Astrocyte (in vitro differentiated cells and primary cell): ENCODE data around the gene CENPE. TPM values are rescaled to one million over a fixed set of nuclear protein-coding genes. Genes with fewer than 3 reads are reported as not detected.

ENCODE experiments used
- DNase-seq: peaks from one replicate; pipeline ENCODE4 v3.0.0-alpha.2; 2010; ENCODE audit warnings: low read depth
- FAIRE-seq: peaks from 2 replicates; lab custom pipeline; 2011; peaks lifted over from hg19 to GRCh38; lab: Jason Lieb, UNC
- H2AFZ ChIP-seq: 2 replicates; pipeline ENCODE4 v1.6.0; 2012; ENCODE audit warnings: low read depth, low read length, inconsistent platforms
- H3K27ac ChIP-seq: 2 replicates; pipeline ENCODE4 v1.5.1; 2011; ENCODE audit warnings: low read depth, low read length, inconsistent platforms
- H3K27me3 ChIP-seq: 2 replicates; pipeline ENCODE4 v1.6.0; 2011; ENCODE audit warnings: low read length, inconsistent platforms; ENCODE audit not compliant: insufficient read depth
- H3K36me3 ChIP-seq: 2 replicates; pipeline ENCODE4 v1.5.1; 2011; ENCODE audit warnings: low read length, inconsistent platforms; ENCODE audit not compliant: insufficient read depth
- H3K4me1 ChIP-seq: 2 replicates; pipeline ENCODE4 v1.5.1; 2011; ENCODE audit warnings: low read length, inconsistent platforms; ENCODE audit not compliant: insufficient read depth
- H3K4me2 ChIP-seq: 2 replicates; pipeline ENCODE4 v1.6.0; 2012; ENCODE audit warnings: low read length, inconsistent platforms
- H3K4me3 ChIP-seq: 2 replicates; pipeline ENCODE4 v1.5.1; 2011; ENCODE audit warnings: low read depth, mild to moderate bottlenecking, low read length, inconsistent platforms; ENCODE audit not compliant: insufficient read depth
- H3K79me2 ChIP-seq: 2 replicates; pipeline ENCODE4 v1.6.0; 2012; ENCODE audit warnings: mild to moderate bottlenecking, low read length, inconsistent platforms; ENCODE audit not compliant: insufficient read depth
- H3K9ac ChIP-seq: 2 replicates; pipeline ENCODE4 v1.6.0; 2012; ENCODE audit warnings: mild to moderate bottlenecking, low read length, inconsistent platforms
- H3K9me3 ChIP-seq: 2 replicates; pipeline ENCODE4 v1.5.1; 2012; ENCODE audit warnings: low read depth, mild to moderate bottlenecking, low read length, inconsistent platforms; ENCODE audit not compliant: insufficient read depth
- H4K20me1 ChIP-seq: 2 replicates; pipeline ENCODE4 v1.6.0; 2012; ENCODE audit warnings: low read length, inconsistent platforms; ENCODE audit not compliant: insufficient read depth
- H3K27ac Mint-ChIP-seq: one replicate; pipeline ENCODE4 v1.8.0; 2021; ENCODE audit warnings: mild to moderate bottlenecking, mixed read lengths; ENCODE audit not compliant: unreplicated experiment
- H3K27me3 Mint-ChIP-seq: one replicate; pipeline ENCODE4 v1.8.0; 2021; ENCODE audit warnings: low read depth, mixed read lengths; ENCODE audit not compliant: unreplicated experiment
- H3K36me3 Mint-ChIP-seq: one replicate; pipeline ENCODE4 v1.8.0; 2021; ENCODE audit warnings: low read depth, mixed read lengths; ENCODE audit not compliant: unreplicated experiment
- H3K4me1 Mint-ChIP-seq: one replicate; pipeline ENCODE4 v1.8.0; 2021; ENCODE audit warnings: low read depth, mixed read lengths; ENCODE audit not compliant: unreplicated experiment
- H3K4me3 Mint-ChIP-seq: one replicate; pipeline ENCODE4 v1.8.0; 2021; ENCODE audit warnings: mild to moderate bottlenecking, moderate library complexity, mixed read lengths; ENCODE audit not compliant: unreplicated experiment
- H3K9me3 Mint-ChIP-seq: one replicate; pipeline ENCODE4 v1.8.0; 2021; ENCODE audit warnings: mild to moderate bottlenecking, mixed read lengths; ENCODE audit not compliant: unreplicated experiment
- EZH2 ChIP-seq: IDR thresholded peaks from 2 replicates; pipeline ENCODE4 v1.6.1; 2012; ENCODE audit warnings: mild to moderate bottlenecking, low read length, inconsistent platforms; ENCODE audit not compliant: insufficient read depth
- total RNA-seq: library from RNA; stranded (reverse); gene quantifications from 2 replicates; pipeline ENCODE4 v1.2.1, GENCODE V29; 2021
- TF ChIP-seq, protein P1 (sequence below): IDR thresholded peaks from 2 replicates; pipeline ENCODE4 v1.5.1; 2011; ENCODE audit warnings: low read depth, mild to moderate bottlenecking, inconsistent platforms, low read length, moderate library complexity; ENCODE audit not compliant: insufficient read depth

The CENPE gene
- total RNA-seq, 1 donor from 2014 or later, result 5.6 TPM

GRCh38 chr4:103168993-103169392, 29.1 kb downstream of the CENPE start:
- Histone ChIP-seq H3K9me3 (no peaks in the 10 kb centered on the region), H3K9ac (no peak overlapping the region), H3K4me2 (no peak overlapping the region), H4K20me1 (no peaks in the 10 kb centered on the region), H3K4me3 (no peak overlapping the region), H3K27ac (no peak overlapping the region), H3K27me3 (no peaks in the 10 kb centered on the region), H3K36me3 (peaks cover 6% of the 10 kb centered on the region), H2AFZ (no peak overlapping the region), H3K4me1 (no peaks in the 10 kb centered on the region), H3K79me2 (peaks cover 48% of the 10 kb centered on the region)
- Mint-ChIP-seq H3K27ac (no peak overlapping the region), H3K4me3 (no peak overlapping the region), H3K9me3 (peaks cover 16% of the 10 kb centered on the region), H3K27me3 (no peaks in the 10 kb centered on the region), H3K36me3 (peaks cover 11% of the 10 kb centered on the region), H3K4me1 (no peaks in the 10 kb centered on the region)
- no peak for DNase-seq
- FAIRE-seq, result no peak
- no peak for TF ChIP-seq EZH2
- TF ChIP-seq, protein P1, sequence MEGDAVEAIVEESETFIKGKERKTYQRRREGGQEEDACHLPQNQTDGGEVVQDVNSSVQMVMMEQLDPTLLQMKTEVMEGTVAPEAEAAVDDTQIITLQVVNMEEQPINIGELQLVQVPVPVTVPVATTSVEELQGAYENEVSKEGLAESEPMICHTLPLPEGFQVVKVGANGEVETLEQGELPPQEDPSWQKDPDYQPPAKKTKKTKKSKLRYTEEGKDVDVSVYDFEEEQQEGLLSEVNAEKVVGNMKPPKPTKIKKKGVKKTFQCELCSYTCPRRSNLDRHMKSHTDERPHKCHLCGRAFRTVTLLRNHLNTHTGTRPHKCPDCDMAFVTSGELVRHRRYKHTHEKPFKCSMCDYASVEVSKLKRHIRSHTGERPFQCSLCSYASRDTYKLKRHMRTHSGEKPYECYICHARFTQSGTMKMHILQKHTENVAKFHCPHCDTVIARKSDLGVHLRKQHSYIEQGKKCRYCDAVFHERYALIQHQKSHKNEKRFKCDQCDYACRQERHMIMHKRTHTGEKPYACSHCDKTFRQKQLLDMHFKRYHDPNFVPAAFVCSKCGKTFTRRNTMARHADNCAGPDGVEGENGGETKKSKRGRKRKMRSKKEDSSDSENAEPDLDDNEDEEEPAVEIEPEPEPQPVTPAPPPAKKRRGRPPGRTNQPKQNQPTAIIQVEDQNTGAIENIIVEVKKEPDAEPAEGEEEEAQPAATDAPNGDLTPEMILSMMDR, result no peak

DNA sequence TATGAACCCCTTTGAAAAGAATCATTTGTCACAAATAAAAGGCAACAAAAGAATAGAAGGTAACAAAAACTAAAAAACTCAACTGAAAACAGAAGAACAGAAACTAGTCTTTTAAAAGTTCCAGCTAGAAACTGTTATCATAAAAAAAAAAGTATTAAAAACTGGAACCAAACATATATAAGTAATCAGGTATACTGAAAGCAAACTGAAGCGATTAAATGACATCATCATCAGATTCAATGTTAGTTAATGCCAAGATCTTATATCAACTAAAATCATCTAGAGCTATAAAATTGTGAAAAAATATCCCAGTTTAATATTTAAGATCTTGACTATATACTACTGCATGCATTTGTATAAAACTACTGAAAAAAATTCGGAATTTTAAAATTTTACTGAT, 36.0 kb downstream of the CENPE start:
- Histone ChIP-seq H3K36me3 (peaks cover 10% of the 10 kb centered on the region), H4K20me1 (no peaks in the 10 kb centered on the region), H3K9me3 (no peaks in the 10 kb centered on the region), H3K4me3 (no peak overlapping the region), H3K4me2 (no peak overlapping the region), H3K9ac (no peak overlapping the region), H3K27ac (no peak overlapping the region), H2AFZ (no peak overlapping the region), H3K27me3 (no peaks in the 10 kb centered on the region), H3K79me2 (peaks cover 3% of the 10 kb centered on the region), H3K4me1 (no peaks in the 10 kb centered on the region)
- Mint-ChIP-seq H3K36me3 (no peaks in the 10 kb centered on the region), H3K27me3 (no peaks in the 10 kb centered on the region), H3K4me1 (no peaks in the 10 kb centered on the region), H3K27ac (no peak overlapping the region), H3K4me3 (no peak overlapping the region), H3K9me3 (no peaks in the 10 kb centered on the region)
- FAIRE-seq (no peak), DNase-seq (no peak)
- no peak for TF ChIP-seq EZH2
- TF ChIP-seq, protein P1, result no peak

DNA sequence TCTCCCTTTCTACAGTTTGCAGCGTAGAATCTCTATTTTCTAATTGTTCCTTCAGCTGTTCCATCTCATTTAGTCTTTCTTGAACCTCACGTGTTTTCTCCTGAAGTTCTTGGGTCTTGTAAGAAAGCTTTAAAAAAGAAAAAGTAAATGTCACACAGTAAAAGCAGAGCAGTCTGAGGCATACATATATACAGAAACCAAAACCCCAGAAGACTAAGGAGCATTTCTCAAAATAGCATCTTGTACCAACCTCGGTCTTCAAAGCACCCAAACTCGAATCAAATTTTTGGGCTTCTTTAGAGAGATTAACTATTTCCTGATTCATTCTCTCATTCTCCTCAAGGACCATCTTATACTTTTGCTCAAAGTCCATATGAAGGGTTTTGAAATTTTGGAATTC, 39.4 kb downstream of the CENPE start:
- Histone ChIP-seq H3K4me2 (no peak overlapping the region), H3K4me1 (no peaks in the 10 kb centered on the region), H3K27ac (no peak overlapping the region), H3K9me3 (no peaks in the 10 kb centered on the region), H3K4me3 (no peak overlapping the region), H3K9ac (no peak overlapping the region), H3K36me3 (peaks cover 13% of the 10 kb centered on the region), H4K20me1 (no peaks in the 10 kb centered on the region), H2AFZ (no peak overlapping the region), H3K27me3 (no peaks in the 10 kb centered on the region), H3K79me2 (no peaks in the 10 kb centered on the region)
- Mint-ChIP-seq H3K4me3 (no peak overlapping the region), H3K27me3 (no peaks in the 10 kb centered on the region), H3K4me1 (no peaks in the 10 kb centered on the region), H3K36me3 (no peaks in the 10 kb centered on the region), H3K27ac (no peak overlapping the region), H3K9me3 (no peaks in the 10 kb centered on the region)
- DNase-seq, result no peak
- no peak for TF ChIP-seq EZH2
- TF ChIP-seq, protein P1, result no peak
- FAIRE-seq, result no peak
